ENCODE results near the gene ARF6. TPM values are rescaled to one million over a fixed set of nuclear protein-coding genes. Genes with fewer than 3 reads are reported as not detected.
A peak's percentile ranks its signal among the peaks of the same experiment; 100 is the strongest.
"Not testable (repeated sequence)": the region's sequence is repeated elsewhere in the genome, so short reads cannot be mapped to it uniquely, and the experiment has no call there.

The ARF6 gene
- total RNA-seq, 1 donor: 58.6 TPM

DNA sequence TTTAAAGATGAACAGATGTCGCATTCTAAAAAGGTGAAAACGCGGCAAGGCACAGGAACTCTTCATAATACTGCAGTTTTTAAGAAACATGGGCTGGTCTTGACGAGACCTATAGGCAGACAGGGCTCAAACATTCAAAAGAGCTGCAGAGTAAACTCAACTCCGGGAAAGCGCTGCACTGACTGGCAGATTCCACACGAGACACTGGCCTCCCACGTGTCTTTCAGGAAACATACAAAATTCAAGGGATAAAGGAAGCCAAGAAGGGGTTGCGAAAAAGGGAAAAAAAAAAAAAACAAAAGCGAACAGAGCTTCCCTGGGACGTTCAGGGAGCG lies 614 bp upstream of the ARF6 start:
- peak overlapping the region; percentile 38 for H2AFZ ChIP-seq (ENCODE audit: low read length)
- H3K79me2 ChIP-seq (ENCODE audit: insufficient read depth, low read length): peaks cover 46% of the 10 kb centered on the region
- H3K4me1 ChIP-seq (ENCODE audit: insufficient read depth, low read length): peaks cover 13% of the 10 kb centered on the region
- TF ChIP-seq, protein P1, sequence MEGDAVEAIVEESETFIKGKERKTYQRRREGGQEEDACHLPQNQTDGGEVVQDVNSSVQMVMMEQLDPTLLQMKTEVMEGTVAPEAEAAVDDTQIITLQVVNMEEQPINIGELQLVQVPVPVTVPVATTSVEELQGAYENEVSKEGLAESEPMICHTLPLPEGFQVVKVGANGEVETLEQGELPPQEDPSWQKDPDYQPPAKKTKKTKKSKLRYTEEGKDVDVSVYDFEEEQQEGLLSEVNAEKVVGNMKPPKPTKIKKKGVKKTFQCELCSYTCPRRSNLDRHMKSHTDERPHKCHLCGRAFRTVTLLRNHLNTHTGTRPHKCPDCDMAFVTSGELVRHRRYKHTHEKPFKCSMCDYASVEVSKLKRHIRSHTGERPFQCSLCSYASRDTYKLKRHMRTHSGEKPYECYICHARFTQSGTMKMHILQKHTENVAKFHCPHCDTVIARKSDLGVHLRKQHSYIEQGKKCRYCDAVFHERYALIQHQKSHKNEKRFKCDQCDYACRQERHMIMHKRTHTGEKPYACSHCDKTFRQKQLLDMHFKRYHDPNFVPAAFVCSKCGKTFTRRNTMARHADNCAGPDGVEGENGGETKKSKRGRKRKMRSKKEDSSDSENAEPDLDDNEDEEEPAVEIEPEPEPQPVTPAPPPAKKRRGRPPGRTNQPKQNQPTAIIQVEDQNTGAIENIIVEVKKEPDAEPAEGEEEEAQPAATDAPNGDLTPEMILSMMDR (IDR thresholded peaks at IDR 0.05; ENCODE audit: extremely low read depth, low read depth, low read length): no peak
- H3K4me3 ChIP-seq (ENCODE audit: insufficient read depth, low read length): peak overlapping the region; percentile 95
- H3K27ac ChIP-seq (ENCODE audit: low read depth, low read length): peak overlapping the region; percentile 98
- H3K4me2 ChIP-seq (ENCODE audit: insufficient read depth, low read length): peak overlapping the region; percentile 81
- H3K36me3 ChIP-seq (ENCODE audit: insufficient read depth, low read length): peaks cover 23% of the 10 kb centered on the region
- peak; percentile 94 for DNase-seq (ENCODE audit: insufficient read length, low spot score, missing footprints)
- H3K9me3 ChIP-seq (ENCODE audit: low read depth, low read length): no peaks in the 10 kb centered on the region
- H4K20me1 ChIP-seq (ENCODE audit: insufficient read depth, low read length): peaks cover 26% of the 10 kb centered on the region
- no peaks in the 10 kb centered on the region for H3K27me3 ChIP-seq (ENCODE audit: insufficient read depth, low read length)

GRCh38 chr14:49893309-49894213 lies 679 bp downstream of the ARF6 start:
- Histone ChIP-seq H3K79me2 (ENCODE audit: insufficient read depth, low read length) (peaks cover 57% of the 10 kb centered on the region), H2AFZ (ENCODE audit: low read length) (peak overlapping the region; percentile 48), H3K27me3 (ENCODE audit: insufficient read depth, low read length) (no peaks in the 10 kb centered on the region), H3K4me2 (ENCODE audit: insufficient read depth, low read length) (peak overlapping the region; percentile 81), H3K36me3 (ENCODE audit: insufficient read depth, low read length) (peaks cover 23% of the 10 kb centered on the region), H3K27ac (ENCODE audit: low read depth, low read length) (peak overlapping the region; percentile 98), H3K4me3 (ENCODE audit: insufficient read depth, low read length) (peak overlapping the region; percentile 95), H4K20me1 (ENCODE audit: insufficient read depth, low read length) (peaks cover 26% of the 10 kb centered on the region), H3K4me1 (ENCODE audit: insufficient read depth, low read length) (peaks cover 23% of the 10 kb centered on the region), H3K9me3 (ENCODE audit: low read depth, low read length) (no peaks in the 10 kb centered on the region)
- TF ChIP-seq, protein P1 (IDR thresholded peaks at IDR 0.05; ENCODE audit: extremely low read depth, low read depth, low read length): no peak
- peak; percentile 85 for DNase-seq (ENCODE audit: insufficient read length, low spot score, missing footprints)

GRCh38 chr14:49894214-49895107 lies 1.6 kb downstream of the ARF6 start:
- H3K9me3 ChIP-seq (ENCODE audit: low read depth, low read length); H3K27me3 ChIP-seq (ENCODE audit: insufficient read depth, low read length); H2AFZ ChIP-seq (ENCODE audit: low read length): not testable (repeated sequence)
- peak overlapping the region; percentile 98 for H3K27ac ChIP-seq (ENCODE audit: low read depth, low read length)
- H3K4me3 ChIP-seq (ENCODE audit: insufficient read depth, low read length): peak overlapping the region; percentile 95
- peaks cover 24% of the 10 kb centered on the region for H3K4me1 ChIP-seq (ENCODE audit: insufficient read depth, low read length)
- DNase-seq (ENCODE audit: insufficient read length, low spot score, missing footprints): peak; percentile 38
- H3K79me2 ChIP-seq (ENCODE audit: insufficient read depth, low read length): peaks cover 58% of the 10 kb centered on the region
- peaks cover 26% of the 10 kb centered on the region for H4K20me1 ChIP-seq (ENCODE audit: insufficient read depth, low read length)
- H3K4me2 ChIP-seq (ENCODE audit: insufficient read depth, low read length): peak overlapping the region; percentile 81
- peaks cover 23% of the 10 kb centered on the region for H3K36me3 ChIP-seq (ENCODE audit: insufficient read depth, low read length)

- TF ChIP-seq, protein P1 (IDR thresholded peaks at IDR 0.05; ENCODE audit: extremely low read depth, low read depth, low read length): no peak
- Histone ChIP-seq H3K27ac (ENCODE audit: low read depth, low read length) (peak overlapping the region; percentile 53), H3K36me3 (ENCODE audit: insufficient read depth, low read length) (peaks cover 23% of the 10 kb centered on the region), H3K27me3 (ENCODE audit: insufficient read depth, low read length) (no peaks in the 10 kb centered on the region), H3K4me3 (ENCODE audit: insufficient read depth, low read length) (peak overlapping the region; percentile 95), H3K79me2 (ENCODE audit: insufficient read depth, low read length) (peaks cover 58% of the 10 kb centered on the region), H3K4me2 (ENCODE audit: insufficient read depth, low read length) (peak overlapping the region; percentile 81), H3K4me1 (ENCODE audit: insufficient read depth, low read length) (peaks cover 24% of the 10 kb centered on the region), H4K20me1 (ENCODE audit: insufficient read depth, low read length) (peaks cover 26% of the 10 kb centered on the region), H2AFZ (ENCODE audit: low read length) (no peak overlapping the region), H3K9me3 (ENCODE audit: low read depth, low read length) (no peaks in the 10 kb centered on the region)
- no peak for DNase-seq (ENCODE audit: insufficient read length, low spot score, missing footprints)
These were observed 2.6 kb downstream of the ARF6 start for GRCh38 chr14:49895480-49895879.

GRCh38 chr14:49896272-49896671 lies 3.4 kb downstream of the ARF6 start:
- Histone ChIP-seq H3K79me2 (ENCODE audit: insufficient read depth, low read length) (peaks cover 58% of the 10 kb centered on the region), H3K27ac (ENCODE audit: low read depth, low read length) (peak overlapping the region; percentile 65), H4K20me1 (ENCODE audit: insufficient read depth, low read length) (peaks cover 26% of the 10 kb centered on the region), H3K4me1 (ENCODE audit: insufficient read depth, low read length) (peaks cover 24% of the 10 kb centered on the region), H3K36me3 (ENCODE audit: insufficient read depth, low read length) (peaks cover 23% of the 10 kb centered on the region), H3K4me3 (ENCODE audit: insufficient read depth, low read length) (peak overlapping the region; percentile 95), H3K4me2 (ENCODE audit: insufficient read depth, low read length) (peak overlapping the region; percentile 81)
- H3K9me3 ChIP-seq (ENCODE audit: low read depth, low read length); H3K27me3 ChIP-seq (ENCODE audit: insufficient read depth, low read length); H2AFZ ChIP-seq (ENCODE audit: low read length); DNase-seq (ENCODE audit: insufficient read length, low spot score, missing footprints): not testable (repeated sequence)

Data from osteoblast (primary cell).